C4-2B (cell line): Measurements from ENCODE around the gene HECA.
A peak's percentile ranks its signal among the peaks of the same experiment; 100 is the strongest.

Experiments
- H3K27ac ChIP-seq: fragments of 450-650 bp; 2 replicates; pipeline ENCODE4 v1.5.1; 2017
- CTCF ChIP-seq: fragments of 450-650 bp; conservative IDR thresholded peaks from 2 replicates; pipeline ENCODE4 v1.5.1; 2017; ENCODE audit warnings: mild to moderate bottlenecking
- ZFX ChIP-seq: fragments of 450-650 bp; IDR thresholded peaks from 2 replicates; pipeline ENCODE4 v1.6.1; 2017

HECA gene

GRCh38 chr6:139142262-139142661 lies 7.4 kb downstream of the HECA start:
- no peak overlapping the region for H3K27ac ChIP-seq
- TF ChIP-seq ZFX (no peak), CTCF (no peak)

- H3K27ac ChIP-seq: no peak overlapping the region
- no peak for TF ChIP-seq ZFX
- TF ChIP-seq CTCF: no peak
Measured at GRCh38 chr6:139143111-139143510, 8.2 kb downstream of the HECA start.

DNA sequence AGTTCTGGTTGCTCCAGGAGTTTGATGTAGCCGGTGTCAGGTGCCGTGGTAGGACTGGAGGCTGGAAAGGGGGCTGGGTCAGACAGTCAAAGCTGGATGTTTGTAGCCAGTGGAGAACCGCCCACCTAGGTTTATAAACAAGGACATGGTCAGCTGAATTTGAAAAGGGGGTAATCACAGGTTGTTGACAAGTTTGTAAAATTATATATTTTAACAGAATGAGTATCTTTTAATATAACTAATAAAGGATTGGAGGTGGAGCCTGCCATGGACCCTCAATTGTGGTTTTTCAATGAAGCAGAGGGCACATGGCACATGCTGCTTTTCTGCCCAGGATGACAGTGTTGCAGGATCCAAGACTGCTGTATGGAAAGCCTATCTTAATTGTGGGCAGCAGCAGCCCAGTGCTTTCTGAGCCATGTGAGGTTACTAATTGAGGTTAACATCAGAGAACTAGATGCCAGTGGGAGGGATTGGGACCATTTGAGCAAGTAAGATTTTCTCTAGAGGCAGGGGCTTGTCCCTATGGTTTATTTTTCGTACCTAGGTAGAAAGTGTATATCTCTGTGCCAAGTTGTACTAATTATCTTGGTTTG lies 9.7 kb downstream of the HECA start:
- TF ChIP-seq CTCF: no peak
- no peak for TF ChIP-seq ZFX
- H3K27ac ChIP-seq: no peak overlapping the region

DNA sequence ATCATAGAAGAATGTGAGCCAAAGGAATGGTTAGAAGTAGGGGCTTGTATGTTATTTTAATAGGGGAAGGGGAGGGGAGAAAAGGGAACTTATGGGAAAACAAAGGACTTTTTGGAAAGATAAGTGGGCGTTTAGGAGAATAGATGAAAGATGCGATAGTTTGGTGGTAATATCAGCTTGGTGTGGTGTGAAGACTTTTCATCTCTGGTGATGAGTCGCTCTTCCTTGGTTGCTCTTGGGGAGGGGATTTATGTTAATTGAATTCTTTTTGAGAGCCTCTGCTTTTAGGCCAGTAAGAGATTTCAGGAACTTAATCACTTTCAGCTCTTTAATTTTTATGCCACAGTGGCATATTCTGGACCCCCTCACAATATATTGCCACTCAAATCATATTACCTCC lies 10.8 kb downstream of the HECA start:
- no peak for TF ChIP-seq ZFX
- no peak for TF ChIP-seq CTCF
- H3K27ac ChIP-seq: no peak overlapping the region

DNA sequence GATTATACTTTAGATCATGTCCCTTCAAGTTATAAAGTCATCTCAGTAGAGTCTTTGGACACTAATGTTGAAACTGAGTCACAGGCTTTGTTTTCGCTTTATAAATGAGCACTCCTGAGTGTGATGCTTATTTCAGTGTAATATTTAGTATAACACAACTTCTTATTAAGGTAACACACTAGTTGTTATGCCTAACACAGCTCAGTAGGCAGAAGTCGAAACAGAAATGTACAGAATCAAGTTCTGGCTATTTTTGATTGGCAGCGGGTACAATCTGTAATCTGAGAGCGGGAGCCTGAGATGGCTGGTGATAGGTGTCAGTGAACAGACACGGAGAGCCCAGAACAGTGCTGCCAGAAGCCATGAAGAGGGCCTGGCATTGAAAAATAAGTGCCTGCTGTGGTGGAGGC lies 11.4 kb downstream of the HECA start:
- TF ChIP-seq CTCF: no peak
- no peak for TF ChIP-seq ZFX
- H3K27ac ChIP-seq: no peak overlapping the region

- TF ChIP-seq CTCF: no peak
- no peak for TF ChIP-seq ZFX
- peak overlapping the region; percentile 47 for H3K27ac ChIP-seq
Measured at GRCh38 chr6:139147628-139148027, 12.7 kb downstream of the HECA start.

DNA sequence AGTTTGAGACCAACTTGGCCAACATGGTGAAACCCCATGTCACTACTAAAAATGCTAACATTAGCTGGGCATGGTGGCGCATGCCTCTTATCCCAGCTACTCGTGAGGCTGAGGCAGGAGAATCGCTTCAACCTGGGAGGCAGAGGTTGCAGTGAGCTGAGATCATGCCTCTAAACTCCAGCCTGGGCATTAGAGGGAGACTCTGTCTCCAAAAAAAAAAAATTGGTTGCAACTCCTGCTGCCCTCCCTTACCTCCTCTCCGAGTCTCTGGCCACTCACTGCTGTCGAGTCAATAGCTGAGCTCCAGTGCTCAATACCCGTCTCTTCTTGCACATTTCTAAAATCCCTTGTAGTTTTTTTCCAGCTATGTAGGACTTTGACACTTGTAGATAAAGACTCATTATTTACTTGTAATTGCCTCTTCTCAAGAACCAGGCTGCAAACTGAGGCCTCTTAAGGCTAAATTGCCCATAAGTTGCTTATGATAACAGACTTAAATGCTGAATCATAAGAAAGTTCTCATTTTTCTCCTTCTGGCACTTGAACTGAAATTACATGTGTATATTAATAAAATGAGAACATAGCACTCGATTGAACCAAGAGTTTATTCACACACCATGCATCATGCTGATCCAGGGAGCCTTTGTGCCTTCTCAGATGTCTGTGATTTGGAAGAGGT lies 13.8 kb downstream of the HECA start:
- TF ChIP-seq CTCF (no peak), ZFX (no peak)
- no peak overlapping the region for H3K27ac ChIP-seq
